OCI-M1 (cell line): ENCODE data around the gene MYF6.

Experiments used
- DNase-seq: peaks from one replicate; lab custom pipeline; 2025; lab: John Stamatoyannopoulos, UW

Gene MYF6

GRCh38 chr12:80707126-80707829 is at the start of gene MYF6:
TSS of gene MYF6 (plus strand) at chr12:80707634. CDS start at chr12:80707720, 86 bp downstream.
- DNase-seq, result no peak

DNA sequence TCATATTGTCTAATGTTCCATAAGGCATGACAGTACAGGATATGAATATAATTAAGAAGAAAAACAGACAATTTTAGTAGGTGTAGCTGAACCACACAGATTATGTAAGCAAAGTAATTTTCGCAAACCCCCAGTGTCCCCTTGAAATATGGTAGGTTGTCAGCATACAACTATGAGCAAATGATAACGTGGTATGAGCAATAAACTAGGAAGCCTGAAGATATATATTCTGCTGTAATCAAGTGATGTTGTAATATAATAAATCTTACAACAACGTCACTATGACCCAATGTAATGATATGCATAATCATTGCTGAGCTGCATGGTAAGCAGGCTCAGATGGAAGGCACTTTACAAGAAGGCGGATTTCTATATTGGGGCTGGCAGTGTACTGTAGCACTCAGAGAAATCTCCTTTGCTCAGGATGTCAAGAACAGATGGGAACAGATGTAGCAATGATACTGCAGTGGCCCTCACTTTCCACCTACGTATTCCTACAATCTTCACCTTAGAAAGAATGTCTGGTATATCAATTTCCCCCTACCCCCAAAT is 47.8 kb upstream of the MYF6 start:
- no peak for DNase-seq

DNA sequence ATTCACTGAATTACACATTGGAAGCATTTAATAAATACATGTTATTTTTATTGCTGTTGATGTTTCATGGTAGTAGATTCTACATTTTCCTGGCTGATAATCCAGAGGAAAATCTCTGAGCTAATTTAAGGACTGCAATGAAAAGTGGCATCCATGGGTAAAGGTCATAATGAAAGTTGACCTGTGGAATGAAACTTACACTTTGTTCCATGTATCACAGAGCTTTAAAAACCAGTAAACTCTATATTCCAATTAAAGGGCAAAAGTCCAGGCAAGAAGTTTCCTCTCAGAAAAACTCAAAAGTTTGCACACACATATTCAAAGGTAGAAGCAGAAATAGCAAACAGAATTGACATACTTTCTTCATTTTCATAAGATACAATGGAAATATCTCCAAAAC is 44.8 kb upstream of the MYF6 start:
- DNase-seq, result no peak

DNA sequence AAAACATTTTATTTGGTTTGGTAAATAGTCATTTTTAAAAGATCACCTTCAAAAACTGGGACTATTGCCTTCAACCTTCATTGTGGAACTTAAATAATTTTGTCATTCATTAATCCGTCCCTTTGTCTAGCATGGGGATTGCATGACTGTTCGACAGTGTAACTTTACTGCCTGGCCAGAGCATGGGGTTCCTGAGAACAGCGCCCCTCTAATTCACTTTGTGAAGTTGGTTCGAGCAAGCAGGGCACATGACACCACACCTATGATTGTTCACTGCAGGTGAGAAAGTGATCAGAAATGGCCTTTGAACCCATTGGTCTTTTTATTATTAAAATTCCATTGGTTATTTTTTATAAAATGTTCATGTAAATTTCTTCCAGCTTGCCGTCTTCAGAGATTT is 37.2 kb upstream of the MYF6 start:
- no peak for DNase-seq

DNA sequence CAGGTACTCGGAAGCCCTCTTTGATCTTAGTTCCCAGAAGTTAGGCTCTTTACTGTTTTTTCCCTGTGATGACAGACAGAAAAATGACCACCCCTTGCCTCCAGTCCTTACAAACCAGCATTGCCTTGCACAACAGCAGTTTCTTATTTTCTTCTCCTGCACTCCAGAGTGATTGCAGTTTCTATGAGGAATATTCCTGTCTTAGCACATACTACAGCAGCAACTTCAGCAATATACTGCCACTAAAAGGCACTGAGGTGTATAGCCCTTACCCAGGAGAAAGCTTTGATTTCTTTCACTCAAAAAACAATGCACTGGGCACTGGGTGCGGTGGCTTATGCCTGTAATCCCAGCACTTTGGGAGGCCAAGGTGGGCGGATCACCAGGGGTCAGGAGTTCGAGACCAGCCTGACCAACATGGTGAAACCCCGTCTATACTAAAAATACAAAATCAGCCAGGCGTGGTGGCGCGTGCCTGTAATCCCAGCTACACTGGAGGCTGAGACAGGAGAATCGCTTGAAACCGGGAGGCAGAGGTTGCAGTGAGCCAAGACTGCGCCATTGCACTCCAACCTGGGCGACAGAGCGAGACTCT is 31.3 kb upstream of the MYF6 start:
- peak; percentile 16 for DNase-seq

- no peak for DNase-seq
These were observed 30.6 kb upstream of the MYF6 start for GRCh38 chr12:80676856-80677255.

DNA sequence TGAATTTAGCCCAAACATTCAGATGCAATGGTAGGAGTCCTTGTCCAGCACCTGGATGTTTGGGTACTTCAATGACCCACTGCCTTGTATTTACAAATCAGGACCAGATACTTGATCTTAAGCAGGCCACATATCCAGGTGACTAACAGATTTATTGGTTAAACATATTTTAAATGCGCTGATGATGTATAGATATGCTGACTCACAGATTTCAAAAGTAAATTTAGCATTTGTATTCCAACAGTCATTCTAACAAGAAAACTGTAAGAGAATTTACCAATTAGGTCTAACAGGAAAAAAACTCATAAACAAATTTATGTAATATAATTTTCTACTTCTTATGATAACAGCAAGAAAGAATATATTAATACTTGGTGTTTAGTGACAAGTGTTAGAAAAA is 29.4 kb upstream of the MYF6 start:
- no peak for DNase-seq

DNA sequence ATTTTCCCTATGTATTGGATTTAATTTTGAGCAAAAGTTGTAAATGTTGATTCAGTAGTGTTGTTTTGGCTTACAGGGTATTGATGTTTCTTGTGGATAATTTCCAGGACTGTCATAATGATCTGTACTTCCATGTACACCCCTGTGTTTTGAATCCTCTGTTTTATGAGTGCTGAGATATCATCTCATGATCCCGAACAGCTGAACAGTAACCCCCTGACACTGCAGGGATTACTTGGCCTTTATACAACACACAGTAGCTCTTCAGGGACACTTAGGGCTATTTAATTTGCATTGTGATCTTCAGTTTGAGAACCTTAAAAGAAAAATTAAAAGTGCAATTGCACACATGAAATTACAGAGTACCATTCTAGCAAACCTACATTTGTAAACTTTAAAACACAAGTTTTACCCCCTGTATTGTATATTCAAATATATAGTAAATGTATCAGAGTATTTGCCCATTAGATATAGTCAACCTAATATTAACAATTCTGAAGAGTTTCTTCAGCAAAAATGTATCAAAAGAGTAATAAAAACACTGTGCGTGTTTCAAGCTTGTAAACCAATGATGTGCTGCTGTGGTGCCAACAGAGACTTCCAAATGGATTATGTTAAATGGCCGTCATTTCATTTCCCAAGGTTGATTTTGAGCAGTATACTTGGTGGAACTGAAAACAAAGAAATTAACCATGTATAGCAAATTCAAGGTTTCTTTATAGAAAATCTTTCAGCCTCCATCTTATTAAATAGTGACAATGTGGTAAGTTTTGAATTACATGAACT is 27.9 kb upstream of the MYF6 start:
- DNase-seq, result no peak

GRCh38 chr12:80681287-80681686 is 26.1 kb upstream of the MYF6 start:
- DNase-seq, result peak; percentile 34

DNA sequence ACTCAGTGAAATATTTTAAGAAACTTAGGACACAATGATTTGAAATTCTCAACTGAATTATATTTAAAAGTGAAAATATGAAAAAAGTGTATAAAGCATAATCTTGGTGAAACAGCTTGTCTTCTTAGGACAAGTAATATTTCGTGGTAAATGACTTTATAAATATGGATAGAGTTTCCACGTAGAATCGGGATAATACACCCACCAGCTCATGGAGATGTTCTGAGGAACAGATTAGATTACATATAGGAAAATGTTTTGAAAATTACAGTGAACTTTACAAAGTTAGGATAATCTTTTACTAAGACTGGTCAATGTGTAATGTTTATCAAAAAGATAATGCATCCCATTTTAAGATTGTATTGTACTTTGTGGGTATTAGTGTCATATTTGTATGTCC is 25.6 kb upstream of the MYF6 start:
- peak; percentile 11 for DNase-seq

- DNase-seq, result no peak
These were observed 23.3 kb upstream of the MYF6 start for GRCh38 chr12:80684077-80684495.

- no peak for DNase-seq
These were observed 17.3 kb upstream of the MYF6 start for GRCh38 chr12:80690090-80690489.

- no peak for DNase-seq
These were observed 16.9 kb upstream of the MYF6 start for GRCh38 chr12:80690513-80690912.

- no peak for DNase-seq
These were observed 15.3 kb upstream of the MYF6 start for GRCh38 chr12:80692114-80692513.

DNA sequence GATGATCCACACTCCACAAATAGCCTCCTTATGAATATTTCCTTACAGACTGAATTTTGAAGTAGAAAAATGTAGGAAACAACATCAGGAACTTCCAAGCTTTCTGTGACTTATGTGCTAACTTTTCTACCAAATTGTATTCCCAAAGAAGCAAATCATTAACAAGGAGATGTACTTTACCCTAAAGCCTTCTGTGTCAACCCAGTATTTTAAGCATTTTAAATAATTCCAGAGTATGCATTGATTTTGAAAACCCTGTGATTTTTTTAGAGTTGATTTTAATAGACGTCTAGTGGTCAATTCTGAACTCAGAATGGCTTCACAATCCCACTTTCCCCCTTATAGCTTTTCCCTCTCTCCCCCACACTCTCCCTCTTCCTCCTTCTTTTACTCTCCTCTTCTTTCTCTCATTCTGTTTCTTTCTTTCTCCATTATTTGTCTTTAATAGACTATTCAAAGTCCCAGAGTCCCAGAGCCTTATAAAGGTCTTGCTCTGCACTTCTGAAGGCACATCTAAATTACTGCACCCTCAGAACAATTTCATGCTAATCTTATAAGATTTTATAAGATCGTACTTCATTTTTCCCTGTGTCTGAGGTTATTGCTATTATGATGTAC is 10.1 kb upstream of the MYF6 start:
- DNase-seq, result no peak

- DNase-seq, result no peak
These were observed 9.2 kb upstream of the MYF6 start for GRCh38 chr12:80698256-80698655.

- DNase-seq, result no peak
These were observed 8.4 kb upstream of the MYF6 start for GRCh38 chr12:80698847-80699542.

DNA sequence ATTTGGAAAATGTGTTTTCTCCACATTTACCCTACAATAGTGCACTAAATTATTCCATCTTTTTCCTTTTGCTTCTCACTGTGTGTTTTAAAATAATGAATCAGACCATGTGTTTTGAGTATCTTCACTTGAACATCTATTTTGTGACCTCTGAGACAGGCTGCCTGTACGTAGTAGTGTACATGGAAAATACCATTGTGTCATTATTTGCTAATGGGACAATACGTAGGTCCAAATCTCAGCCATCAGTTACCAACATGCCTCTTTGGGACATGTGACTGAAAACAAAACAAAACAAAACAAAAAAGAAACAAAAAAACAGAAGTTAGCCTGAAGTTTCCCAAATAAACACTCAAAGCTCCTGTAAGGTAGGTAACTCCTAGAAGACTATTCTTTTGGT is 7.1 kb upstream of the MYF6 start:
- no peak for DNase-seq

DNA sequence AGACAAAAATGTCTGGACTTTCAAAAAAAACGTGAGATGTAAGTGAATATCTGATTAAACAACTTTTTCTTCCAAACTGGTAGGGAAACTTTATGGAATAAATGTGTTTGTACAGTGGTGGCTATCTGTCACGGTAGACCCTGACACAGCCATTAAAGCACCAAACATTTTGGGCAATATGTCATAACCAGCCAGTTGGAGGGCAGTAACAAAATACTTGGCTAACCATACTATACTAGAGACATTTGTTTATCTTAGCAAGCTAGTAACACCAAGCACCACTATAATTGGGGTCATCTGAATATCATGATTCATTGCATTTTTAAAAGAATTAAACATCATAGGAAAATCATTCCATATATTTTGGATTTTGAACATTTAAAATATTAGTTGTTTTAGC is 6.0 kb upstream of the MYF6 start:
- no peak for DNase-seq

DNA sequence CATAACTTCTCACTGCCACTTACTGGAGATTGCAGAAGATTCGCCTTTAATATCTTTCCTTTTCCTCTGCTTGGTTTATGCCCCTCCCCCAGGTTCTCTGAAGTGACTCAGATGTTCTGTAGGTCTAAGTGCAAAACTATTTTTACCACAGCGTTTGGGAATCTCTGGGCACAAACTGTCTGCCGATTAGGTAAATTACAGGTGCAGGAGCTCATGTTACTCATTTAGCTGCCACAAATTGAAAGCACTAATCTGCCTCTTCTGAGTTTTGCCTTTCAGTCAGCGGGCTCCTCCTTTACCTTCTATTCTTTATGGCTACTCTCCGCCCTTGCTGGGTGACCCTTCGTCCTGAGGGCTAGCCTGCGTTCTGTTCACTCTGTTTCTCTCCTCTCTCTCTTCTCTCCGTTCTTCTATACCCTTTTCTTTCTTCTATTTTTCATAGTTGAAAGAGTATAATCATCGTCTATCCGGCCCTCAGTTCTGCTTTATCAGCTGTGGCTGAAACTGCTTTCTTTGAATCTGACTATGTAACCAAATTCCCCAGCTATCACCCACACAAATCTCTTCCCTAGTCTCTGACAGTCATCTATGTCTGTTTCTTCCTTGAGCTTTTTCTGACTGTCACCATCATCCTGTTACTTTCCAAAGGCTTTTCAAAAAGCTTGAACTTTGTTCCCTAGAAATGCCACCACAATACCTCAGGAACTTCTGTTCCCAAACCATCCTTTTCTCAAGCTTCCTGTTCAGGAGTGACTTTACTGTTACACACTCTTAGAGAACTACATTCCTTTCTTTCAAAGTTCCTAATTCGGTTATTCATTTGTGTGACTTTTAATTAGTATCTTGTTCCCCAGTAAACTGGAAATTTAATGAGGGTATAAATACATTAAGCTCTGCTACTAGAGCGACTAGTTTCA is 4.3 kb upstream of the MYF6 start:
- peak; percentile 76 for DNase-seq

DNA sequence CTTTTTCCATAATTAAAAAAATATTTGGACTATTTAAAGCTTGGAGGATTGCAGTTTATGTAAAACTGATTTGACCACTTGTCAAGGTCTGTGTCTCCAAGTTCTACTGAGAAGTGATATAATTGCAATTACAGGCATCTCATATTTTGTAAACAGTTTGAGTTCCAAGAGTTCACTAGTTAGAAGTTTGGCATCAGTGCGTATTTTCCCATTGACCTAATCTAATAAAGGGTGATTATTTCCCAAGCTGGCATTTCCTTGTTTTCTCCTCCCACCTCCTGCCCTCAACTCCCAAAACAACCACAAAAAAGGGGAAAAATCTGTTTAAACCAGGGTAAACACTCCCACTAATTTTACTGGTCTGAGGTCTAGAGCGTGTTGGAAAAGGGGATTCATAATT is 3.0 kb upstream of the MYF6 start:
- no peak for DNase-seq
